GM06990 (cell line): ENCODE measurements around the gene TBC1D5.
"Not testable (repeated sequence)": the region's sequence is repeated elsewhere in the genome, so short reads cannot be mapped to it uniquely, and the experiment has no call there.

Source experiments
- DNase-seq: peaks from one replicate; pipeline ENCODE4 v3.0.0-alpha.2; 2011; ENCODE audit not compliant: insufficient read length; ENCODE audit errors: extremely low read depth
- H3K27me3 ChIP-seq: replicated peaks from 2 replicates; pipeline ENCODE4 v1.6.0; 2011; ENCODE audit warnings: low read length; ENCODE audit not compliant: control insufficient read depth, insufficient read depth
- H3K36me3 ChIP-seq: 2 replicates; pipeline ENCODE4 v1.5.1; 2011; ENCODE audit warnings: low read length; ENCODE audit not compliant: control insufficient read depth, insufficient read depth
- H3K4me3 ChIP-seq: replicated peaks from 2 replicates; pipeline ENCODE4 v1.5.1; 2011; ENCODE audit warnings: low read depth, mild to moderate bottlenecking, control low read depth, low read length
- CTCF ChIP-seq: IDR thresholded peaks from 2 replicates; pipeline ENCODE4 v1.5.1; 2011; ENCODE audit warnings: low read length, control low read depth, mild to moderate bottlenecking, inconsistent platforms; ENCODE audit not compliant: insufficient read depth, poor library complexity, severe bottlenecking

Gene TBC1D5

GRCh38 chr3:17740721-17741141 lies 1.7 kb downstream of the TBC1D5 start:
- DNase-seq = no peak
- TF ChIP-seq CTCF = no peak
- peak overlapping the region; percentile 82 for H3K4me3 ChIP-seq
- no peaks in the 10 kb centered on the region for H3K27me3 ChIP-seq
- H3K36me3 ChIP-seq = no peaks in the 10 kb centered on the region

DNA sequence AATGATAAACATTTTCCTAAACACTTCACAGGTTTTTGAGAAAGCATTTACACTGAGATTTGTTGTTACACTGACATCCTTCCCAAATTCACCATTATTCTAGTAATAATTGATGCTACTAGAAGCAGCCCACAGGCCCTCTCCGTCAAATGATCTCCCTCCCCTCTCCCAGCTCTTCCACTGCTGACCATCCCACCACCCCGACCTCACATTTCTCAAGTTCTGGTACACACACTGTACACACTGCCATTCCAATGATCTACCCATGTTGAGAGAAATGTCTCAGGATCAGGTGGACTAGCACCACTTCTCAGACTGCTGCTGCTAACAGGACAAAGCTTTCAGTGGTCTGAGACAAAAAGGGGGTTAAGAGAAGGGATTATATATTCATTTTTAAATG lies 3.5 kb downstream of the TBC1D5 start:
- Histone ChIP-seq H3K27me3 (no peaks in the 10 kb centered on the region), H3K4me3 (peak overlapping the region; percentile 82), H3K36me3 (no peaks in the 10 kb centered on the region; the same call in 1 of the 2 replicates)
- no peak for TF ChIP-seq CTCF
- DNase-seq = no peak

DNA sequence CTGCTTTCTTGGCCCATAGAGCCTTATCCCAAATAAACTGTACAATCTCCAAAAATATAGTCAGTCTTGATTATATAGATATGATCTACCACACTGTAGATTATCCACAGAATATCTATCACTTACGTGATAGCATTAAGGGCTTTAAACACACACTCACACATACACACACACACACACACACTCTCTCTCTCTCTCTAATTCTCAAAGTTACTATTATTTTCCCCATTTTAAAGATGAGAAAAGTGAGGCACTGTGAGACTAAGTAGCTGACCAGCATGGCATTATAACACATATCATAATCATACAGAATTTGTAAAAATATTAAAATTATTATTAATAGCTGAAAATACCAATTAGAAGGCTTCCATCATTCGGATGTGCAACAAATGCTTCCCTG lies 4.2 kb downstream of the TBC1D5 start:
- no peak for TF ChIP-seq CTCF
- peak overlapping the region; percentile 82 for H3K4me3 ChIP-seq
- no peaks in the 10 kb centered on the region; the same call in 1 of the 2 replicates for H3K36me3 ChIP-seq
- no peaks in the 10 kb centered on the region for H3K27me3 ChIP-seq
- no peak for DNase-seq

DNA sequence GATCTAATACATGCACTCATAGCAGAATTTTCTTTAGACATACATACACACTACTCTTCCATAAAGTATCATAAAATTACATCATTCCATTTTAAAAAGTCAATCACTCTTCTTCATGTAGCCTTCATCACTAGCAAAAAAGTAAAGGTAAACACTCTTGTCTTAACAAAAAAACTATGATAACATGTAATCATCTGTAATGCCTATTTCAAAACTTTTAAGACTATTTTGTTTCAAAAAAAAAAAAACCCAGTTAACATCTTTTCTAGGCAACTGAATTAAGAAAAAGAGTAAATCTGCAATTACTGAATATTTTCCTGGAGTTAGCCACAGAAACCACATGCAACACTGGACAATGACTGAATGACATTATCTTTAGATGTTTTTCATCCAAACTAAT lies 4.8 kb downstream of the TBC1D5 start:
- Histone ChIP-seq H3K4me3 (peak overlapping the region; percentile 82), H3K36me3 (no peaks in the 10 kb centered on the region; the same call in 1 of the 2 replicates), H3K27me3 (no peaks in the 10 kb centered on the region)
- TF ChIP-seq CTCF = no peak
- DNase-seq = no peak

DNA sequence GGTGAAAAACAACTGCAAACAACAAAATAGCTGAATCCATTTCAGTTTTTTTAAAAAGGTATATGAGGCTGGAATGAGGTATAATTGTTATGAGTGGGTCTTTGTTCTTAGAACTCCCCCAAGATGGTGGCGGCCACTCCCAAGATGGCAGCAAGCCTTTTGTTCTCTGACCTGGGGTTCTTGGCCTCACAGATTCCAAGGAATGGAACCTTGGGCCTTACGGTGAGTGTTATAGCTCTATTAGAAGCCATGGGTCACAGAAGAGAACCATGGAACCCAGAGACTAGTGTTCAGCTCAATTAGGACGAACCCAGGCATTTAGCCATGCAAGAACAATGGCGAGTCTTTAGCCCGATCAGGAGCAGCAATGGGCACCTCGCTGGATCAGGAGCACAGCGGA lies 7.1 kb downstream of the TBC1D5 start:
- H3K36me3 ChIP-seq, H3K4me3 ChIP-seq, DNase-seq, H3K27me3 ChIP-seq: not testable (repeated sequence)

GRCh38 chr3:17733768-17734167 lies 8.7 kb downstream of the TBC1D5 start:
- Histone ChIP-seq H3K36me3 (no peaks in the 10 kb centered on the region; the same call in 1 of the 2 replicates), H3K27me3 (no peaks in the 10 kb centered on the region)
- no peak for TF ChIP-seq CTCF

More at GRCh38 chr3:17733768-17734167, 8.7 kb downstream of the TBC1D5 start:
- no peak for DNase-seq
- no peak overlapping the region for H3K4me3 ChIP-seq
